NCI-H748 treated with DMSO at 0.1 percent for 48 hours (cell line): ENCODE results near the gene TSPOAP1.

ENCODE experiments used
- DNase-seq: peaks from one replicate; lab custom pipeline; 2025; lab: John Stamatoyannopoulos, UW

The TSPOAP1 gene

DNA sequence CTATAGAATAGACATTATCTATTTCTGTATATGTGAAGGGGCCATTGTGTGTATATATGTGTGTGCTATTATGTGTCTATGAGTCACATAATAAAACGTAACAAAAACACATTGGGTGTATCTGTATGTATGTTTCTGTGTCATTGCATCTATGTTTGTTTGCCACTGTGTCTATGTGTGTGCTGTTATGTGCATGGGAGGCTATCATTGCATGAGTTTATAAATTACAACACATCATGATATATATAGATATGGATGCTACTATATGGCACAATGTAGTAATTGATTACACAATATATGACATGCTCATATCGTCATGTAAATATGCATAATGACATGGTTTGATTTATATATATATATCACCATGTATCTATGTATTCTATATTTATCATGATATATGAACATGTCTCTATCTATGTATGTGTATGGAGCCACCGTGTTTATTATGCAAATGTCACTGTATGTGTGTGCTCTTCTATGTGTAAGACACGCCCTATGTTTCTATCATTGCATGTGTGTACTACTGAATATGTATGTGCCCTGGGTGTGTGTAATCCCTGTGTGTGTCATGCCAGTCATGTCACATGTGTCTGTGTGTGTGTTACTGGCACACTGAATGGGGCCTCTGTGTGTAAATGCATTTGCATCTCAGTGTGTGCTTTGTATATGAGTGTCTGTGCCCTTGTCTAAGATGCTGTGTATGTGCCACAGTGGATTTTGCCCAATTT, 1.4 kb upstream of the TSPOAP1 start:
- no peak for DNase-seq

DNA sequence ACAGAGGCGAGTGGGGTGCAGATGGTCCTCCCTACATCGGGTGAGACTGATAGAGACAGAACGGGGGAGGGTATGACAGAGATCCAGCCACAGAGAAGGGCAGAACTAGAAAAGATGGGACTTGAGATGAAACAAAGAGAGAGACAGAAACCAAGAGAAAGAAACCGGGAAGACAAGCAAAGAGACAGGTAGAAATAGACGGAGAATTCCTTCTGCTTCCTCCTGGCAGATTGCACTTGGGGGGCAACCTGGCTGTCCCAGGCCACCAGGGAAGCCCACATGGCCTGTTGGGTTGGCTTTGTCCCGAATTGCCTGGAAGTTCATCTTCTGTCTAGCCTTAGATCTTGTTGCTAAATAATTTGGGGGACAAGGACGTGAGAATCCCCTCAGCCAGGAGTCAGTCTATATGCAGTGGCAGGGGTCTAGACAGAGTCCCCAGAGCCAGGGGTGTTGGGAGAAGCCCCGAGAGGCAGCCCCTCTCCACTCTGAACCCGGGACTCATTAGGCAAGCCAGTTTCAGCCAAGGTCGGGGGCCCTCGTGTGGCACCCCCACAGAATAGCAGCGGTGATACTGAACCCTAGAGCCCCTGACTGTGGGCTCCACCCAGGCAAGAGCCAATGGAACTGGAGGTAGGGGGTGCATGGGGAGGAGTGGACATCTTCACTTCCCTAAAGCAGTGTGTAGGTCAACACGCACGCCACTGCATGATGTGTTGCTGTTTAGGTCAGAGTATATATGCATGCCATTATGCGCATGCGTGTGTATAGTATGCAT, 627 bp upstream of the TSPOAP1 start:
- DNase-seq = no peak

DNA sequence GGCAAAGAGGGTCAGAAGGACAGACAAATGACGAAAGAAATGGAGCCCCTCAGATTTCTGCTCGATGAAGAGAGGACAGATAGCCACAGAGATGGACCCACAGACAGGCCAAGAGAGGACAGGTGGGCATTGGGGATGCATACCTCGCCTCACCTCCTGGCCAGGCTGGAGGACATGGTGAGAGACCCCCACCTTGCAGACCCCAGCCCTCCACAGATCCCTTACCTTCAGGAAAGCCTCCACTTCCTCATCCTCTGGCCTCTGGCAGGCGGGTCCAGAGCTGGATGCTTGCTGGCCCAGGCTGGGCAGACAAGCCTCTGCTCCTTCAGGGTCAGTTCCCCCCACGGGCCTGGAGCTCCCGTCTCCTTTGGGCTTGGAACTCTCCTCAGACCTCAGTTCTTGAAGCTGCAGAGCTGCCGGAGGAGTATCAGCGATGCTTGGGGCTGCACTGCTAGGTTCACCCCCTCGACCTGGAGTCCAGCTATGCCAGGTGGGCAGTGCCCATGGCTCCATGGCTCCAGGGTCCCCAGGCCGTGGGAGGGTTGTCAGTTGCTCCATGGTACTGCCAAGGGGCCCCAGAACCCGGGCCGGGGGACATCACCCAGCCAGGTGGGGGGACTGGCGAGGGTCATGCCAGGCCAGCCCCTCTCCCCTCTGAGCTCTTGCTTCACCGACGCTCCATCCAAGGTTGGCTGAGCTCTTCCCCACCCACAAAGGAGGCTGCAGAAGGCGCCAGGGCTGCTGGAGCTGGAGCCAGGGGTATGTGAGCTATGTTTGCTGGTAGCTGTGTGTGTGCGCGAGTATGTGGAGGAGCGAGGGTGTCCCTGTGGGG, 1.0 kb downstream of the TSPOAP1 start:
- no peak for DNase-seq

DNA sequence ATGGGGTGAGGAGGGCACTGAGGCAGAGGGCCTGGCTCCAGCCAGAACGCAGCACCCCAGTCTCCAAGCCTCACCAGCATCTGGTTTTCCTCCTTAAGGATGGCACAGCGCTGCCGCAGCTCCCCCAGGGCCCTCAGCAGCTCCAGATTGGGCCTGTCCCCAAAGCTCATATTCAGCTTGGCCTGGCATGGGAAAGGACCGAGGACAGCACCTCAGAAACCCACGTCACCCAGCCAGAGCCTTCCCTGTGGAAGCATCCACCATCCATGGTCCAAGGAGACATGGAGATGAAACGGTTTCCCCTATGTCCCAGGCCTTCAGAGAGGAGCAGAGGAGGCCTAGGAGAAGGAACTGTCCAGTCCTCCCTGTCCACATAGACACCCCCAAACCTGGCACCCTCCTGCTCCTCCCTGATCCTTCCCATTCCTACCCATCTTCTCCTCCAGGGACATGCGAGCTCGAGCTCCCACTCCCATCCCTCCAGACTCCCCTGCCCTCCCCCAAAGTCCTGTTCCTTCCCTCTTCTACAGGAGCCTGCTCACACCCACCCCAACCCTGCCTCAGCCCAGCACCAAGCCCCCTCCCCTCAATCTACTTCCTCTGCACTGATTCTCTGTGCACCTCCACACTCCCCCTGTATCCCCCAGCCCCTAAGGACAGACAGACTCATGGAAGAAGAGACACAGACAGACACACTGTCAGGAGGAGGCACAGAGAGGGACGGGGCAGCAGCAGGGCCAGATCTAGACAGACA, 1.8 kb downstream of the TSPOAP1 start:
- DNase-seq = no peak

DNA sequence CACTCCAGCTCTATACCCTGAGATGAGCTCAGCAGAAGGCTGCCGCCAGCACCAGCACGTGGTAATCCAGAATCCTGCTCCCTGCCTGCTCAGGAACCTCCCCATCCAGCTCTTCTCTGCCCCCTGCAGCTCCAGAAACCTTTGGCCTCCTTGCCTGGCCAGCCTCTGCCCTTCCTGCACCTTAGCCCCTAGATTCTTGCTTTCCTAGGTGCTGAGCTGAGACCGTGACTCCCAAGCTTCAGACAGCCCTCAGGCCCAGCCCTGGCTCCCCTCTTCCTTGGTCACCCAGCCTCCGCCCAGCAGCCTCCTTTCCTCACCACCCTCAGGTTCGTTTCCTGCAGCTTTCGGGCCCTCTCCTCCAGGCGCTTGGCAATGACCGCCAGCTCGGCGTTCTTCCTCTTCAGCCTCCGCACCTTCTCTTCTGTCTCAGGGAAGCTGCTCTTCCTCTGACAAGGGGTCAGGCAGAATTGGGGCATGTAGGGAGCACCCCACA, 2.6 kb downstream of the TSPOAP1 start:
- no peak for DNase-seq

DNA sequence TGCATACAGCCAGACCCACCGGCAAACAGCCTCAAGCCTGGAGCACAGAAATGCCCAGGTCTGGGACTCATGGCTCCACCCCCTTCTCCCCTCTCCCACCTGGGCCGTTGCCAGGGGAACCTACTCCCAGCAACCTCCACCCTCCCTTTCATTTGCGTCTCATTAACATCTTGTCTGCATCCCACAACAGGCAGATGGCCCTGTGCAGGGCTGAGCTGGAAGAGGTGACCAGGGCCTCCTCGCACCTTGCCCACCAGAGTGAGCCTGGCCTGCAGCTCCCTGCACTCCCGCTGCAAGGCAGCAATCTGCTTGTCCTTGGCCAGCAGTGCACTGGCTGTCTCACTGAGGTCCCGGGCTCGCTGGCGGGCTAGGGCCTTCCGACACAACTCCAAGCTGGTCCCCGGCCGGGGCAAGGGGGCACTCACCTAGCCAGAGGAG, 3.3 kb downstream of the TSPOAP1 start:
- peak; percentile 14 for DNase-seq

DNA sequence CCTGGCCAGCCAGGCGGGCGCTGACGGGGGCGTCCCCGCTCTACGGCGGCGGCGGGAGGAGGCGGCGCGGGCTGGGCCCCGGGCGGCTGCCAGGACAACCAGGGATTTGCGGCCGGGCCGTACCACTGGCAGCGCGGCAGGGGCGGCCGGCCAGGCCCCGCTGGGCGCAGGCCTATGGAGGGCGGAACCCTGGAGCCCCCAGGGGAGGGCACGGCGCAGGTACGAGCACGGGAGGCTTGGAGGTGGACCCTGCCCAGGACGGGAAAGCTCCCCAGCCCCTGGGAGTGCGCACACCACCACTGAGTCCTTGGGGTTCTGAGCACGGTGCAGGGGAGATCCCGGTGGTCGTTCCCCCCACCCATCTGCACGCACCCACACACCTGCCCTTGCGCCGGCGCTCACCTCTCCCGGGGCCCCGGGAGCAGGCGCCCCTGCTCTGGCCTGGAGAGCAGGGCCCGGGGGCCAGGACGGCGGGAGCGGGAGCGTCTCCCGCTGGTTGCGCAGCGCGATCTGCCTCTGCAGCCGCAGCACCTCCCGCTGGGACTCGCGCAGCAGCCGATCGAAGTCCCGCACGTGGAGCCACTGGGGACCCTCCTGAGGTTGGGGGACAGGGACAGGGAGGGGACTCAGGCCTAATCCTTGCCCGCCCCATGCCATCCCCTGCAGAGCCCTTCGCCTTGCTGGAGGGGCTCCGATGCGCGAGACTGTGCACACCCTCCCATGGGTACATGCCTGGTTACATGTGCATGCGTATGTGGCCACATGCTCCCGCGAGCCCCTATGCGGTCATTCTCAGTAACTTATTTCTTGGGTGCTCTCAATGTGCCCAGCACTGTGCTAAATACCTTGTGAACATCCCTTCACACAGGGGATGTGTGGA, 3.9 kb downstream of the TSPOAP1 start:
- DNase-seq = peak; percentile 33

DNA sequence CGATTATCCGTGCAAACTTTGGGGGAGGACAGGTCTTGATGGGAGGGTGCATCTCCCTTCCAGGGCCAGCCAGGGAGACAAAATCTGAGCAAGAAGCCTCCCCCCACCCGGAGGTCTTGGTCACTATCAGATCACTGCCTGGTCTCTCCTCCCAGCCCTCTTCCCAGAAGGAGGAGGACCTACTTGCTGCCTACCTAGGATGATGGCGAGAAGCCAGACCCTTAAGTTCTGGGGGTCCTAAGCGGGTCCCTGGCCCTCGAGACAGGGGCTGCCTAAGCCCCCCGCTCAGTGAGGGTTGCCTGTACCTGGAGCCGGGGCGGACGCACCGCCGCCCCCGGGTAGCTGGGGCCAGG, 4.6 kb downstream of the TSPOAP1 start:
- DNase-seq = no peak

DNA sequence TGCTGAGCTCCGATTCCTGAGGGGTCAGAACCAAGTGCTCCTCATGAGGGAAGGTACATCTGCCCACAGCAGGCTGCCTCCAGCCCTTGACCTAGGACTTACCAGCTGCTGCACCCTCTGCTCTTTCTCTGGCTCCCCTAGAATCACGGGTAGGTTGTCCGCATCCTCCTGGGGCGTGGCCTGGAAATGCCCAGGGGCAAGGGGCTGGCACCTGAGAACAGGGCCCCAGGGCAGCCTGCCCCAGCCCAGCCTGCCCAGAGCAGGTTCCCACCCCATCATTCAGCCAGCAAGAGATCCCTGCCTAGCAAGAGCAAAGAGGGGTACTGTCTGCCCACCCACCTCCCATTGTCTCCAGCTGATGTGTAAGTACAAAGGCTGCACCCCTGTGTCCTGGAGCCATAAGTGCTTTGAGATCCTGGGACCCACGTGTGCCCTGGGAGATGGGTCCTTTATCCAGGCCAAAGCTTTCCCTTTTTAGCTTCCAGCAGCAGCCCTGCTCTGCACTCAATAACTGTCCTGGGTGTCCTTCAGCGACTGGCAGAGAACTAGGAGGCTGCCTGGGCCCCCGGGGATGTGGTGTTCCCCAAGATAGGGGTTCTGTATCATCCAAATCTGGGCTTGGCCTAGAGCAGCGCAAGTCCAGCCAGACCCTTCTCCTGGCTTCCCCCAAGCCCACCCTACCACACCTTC, 5.1 kb downstream of the TSPOAP1 start:
- DNase-seq = no peak

DNA sequence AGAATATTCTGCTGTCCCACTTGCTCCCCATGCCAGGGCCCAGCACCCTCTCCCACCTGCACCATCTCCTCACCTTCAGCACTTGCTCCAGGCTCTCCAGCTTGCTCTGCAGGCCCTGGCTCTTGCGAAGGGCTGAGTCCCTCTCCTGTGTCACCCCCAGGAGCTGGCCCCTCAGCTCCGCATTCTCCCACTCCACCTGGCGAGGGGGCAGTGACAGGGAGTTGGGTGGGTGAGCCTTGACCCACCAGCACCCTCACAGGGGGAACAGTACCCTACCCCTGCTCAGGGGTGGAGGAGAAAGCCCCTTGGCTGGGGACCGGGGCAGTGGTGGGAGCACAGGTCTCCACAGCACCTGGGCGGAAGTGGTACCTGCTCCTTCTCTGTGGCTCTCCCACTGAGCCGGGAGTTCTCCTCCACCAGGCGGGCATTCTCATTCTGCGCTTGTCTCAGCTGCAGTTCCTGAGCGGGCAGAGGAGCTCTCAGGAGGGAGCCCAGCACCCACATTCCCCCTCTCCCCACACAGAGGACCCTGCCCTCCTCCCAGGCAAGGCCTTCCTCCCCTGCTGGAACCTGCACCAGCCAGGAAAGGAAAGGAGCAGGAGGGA, 5.9 kb downstream of the TSPOAP1 start:
- DNase-seq = no peak

DNA sequence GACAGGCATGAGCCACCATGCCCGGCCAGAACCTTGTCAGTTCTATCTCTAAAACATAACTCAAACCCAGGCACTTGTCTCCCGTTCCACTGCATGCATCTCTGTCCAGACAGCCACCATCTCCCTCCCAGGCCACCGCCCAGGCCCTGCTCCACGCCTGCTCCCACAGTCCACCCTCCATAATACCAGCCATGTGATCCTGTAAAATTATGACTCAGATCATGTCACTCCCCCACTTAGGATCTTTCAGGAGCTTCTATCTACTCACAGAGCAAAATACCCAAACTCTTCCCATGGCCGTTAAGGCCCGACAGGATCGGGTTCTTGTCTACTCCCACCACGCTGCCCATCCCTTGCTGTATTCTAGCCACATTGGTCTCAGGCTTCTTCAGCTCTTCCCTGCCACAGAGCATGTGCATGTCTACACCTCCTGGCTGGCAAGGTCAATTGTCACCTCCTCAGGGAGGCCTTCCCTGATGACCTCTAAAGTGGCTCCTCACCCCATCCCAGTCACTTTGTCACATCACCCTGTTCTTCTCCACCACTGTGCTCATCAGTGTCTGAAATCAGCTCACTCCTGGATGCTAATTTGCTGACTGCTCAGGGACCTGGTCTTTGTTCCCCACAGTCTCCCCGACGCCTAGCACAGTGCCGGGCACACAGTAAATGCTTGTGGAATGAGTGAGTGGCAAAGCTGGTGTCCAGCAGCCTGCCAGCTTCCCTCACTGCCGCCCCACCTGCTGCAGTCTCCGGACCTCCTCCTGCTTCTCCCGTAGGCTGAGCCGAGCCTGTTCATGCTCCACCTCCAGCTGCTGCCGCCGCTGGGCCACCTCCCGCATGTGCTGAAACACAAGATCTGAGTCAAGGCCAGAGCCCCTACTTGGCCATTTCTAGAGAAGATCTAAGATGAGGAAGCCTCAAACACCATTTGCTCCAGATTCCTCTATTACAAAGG, 6.7 kb downstream of the TSPOAP1 start:
- DNase-seq = no peak

DNA sequence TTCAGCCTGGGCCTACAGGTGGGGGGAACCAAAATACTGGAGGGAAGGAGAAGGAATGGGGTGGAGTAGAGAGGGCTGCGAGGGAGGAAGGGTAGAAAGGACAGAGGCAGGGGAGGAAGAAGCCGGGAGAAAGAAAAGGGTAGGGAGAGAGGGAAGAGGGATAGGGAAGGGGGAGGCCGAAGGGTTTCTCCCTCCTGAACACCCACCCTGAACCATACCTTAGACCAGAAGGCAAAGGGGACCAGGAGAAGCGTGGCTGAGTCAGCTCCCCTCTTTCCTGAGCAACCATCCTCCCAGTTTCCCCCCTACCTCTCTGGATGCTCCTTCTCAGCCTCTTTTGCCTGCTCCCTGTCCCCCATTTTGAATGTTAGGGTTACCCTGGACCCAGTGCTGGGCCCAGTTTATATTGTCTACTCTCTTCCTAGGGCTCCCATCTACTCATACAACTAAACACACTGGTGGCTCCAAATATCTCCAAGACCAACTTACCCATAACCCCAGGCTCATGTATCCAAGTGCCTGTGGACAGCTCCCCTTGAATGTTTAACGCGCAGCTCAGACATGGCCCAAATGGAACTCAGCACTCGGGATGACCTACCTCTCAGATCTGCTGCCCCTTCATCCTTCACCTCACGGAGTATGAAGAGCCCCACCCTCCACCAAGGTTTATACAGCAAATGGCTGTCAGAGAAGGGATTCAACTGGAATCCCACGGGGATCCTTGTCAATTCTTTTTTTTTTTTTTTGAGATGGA, 7.8 kb downstream of the TSPOAP1 start:
- no peak for DNase-seq

DNA sequence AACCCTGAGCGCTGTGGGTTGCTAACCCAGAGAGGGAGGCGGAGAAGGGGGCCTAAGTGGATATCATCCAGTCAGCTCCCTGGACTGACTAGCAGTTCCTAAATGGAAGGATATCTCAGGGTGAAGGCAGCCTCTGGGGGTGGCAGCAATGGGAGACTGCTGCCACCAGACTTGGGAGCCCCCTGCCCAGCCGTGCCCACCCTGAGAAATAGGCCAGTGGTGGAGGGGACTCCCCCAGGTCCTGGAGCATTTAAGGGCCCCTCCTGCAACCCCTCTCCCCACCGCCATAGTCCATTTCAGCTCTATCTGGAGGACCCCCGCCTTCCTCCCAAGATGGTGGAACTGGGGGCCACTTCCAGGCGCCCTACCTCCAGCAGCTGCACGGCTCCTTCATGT, 8.4 kb downstream of the TSPOAP1 start:
- DNase-seq = no peak

DNA sequence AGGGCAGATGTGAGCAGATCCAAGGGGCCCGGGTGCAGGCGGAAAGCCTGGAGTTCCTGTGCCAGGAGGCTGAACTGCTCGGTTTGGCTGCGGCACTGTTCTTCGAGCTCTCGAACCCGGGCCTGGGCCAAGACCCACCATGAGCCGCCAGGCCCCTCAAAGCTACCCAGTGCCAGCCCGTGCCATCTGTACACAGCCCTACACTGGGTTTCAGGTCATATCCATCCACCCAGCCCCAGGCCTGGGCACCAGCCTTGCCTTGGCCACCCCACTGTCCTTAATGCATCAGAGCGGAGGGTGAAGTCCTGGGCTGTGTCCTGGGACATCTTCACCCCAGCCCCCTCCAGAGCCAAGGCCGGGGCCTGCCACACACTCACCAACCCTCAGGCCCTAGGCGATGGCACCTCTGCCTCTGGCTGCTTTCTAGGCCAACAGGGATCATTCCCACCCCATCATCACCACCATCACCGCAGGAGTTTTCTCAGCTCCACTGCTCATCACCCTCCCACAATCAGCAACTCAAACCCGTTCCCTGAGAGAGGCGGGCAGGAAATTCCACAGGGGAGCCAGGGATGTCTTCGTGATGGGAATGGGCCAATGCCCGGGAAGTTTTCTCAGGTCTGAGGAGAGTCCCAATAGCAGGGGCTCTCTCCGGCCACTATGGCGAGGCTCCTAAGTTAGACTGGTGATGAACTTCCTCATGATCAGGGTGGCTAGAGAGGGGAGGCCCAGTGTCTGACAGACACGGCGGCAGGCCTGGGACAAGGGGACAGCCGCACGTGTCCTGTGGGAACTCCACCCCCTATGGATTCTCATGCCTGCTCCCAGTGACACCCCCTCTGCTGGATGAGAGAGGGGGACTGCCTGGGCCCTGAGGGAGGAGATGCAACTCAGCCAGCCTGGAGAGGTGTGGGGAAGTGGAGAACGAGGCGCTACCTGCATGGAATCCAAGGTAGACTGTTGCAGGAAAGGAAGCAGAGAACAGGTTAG, 9.1 kb downstream of the TSPOAP1 start:
- no peak for DNase-seq

DNA sequence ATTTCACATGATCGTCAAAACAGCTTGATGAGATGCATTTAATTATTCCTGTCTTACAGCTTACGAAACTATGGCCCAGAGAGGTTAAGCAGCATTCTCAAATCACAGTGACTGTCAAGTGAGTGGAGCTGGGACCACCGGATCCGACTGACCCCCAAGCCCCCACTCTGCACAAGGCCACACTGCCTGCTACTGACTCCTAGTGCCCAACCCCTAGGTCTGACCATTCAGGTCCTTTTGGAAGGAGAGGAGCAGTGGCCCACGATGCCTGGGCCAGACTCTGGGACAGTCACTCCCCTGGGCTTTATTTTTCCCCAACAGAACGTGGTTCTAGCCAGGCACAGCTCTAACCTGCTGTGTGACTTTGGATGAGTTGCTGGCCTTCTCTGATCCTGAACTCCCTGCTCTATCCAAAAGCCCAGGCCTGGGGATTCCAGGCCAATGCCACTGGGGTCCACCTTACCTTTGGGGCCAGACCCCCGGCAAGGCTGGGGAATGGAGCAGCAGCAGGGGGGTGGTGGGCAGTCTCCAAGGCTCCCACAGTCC, 9.9 kb downstream of the TSPOAP1 start:
- DNase-seq = no peak

DNA sequence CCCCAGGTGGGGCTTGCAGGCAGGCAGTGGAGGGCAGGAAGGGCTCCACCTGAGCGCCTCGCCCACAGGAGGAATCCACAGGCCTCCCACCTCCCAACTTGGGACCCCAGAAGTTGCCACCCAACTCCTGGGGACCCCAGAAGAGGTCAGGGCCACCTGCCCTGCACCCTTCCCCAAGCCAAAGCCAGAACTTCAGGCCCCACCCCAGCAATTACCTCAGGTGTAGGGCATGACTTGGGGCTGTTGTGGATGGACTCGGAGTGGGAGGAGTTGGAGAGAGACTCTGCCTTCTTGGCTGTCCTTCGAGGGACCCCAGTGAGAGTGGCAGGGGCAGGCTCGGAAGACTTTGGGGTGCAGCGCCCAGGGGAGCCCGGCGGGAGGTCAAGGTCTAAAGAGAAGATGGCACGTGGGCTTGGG, 10.5 kb downstream of the TSPOAP1 start:
- DNase-seq = no peak
